ENCODE results near the gene TAL1.

DNA sequence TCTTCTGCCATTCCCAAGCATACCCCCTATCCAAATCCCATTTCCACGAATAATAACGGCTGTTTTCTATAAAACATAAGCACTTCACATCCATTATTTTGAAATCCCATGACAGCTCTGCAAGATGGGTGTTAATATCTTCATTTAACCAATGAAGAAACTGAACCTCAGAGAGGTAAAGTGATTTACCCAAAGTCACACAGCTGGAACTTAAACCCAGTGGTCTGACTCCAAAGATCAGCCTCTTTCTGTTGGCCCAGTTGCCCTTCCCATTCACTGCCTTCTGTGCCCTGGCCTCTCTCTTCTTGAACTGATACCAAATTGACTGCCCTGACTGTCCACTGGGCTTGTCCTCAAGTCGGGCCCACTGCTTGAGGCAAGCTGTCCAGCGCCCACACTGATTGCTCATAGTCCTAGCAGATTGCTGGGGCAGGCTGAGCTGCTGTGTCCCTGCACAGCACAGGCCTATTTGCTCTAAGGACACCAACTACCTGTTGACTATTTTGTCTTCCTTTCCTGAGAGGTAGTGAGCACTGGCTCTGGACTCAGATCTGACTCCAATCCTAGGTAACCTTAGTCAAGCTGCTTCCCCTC is 19.3 kb downstream of the TAL1 start:
- TF ChIP-seq POLR2AphosphoS5 (IDR thresholded peaks at IDR 0.05; ENCODE audit: low read depth, low read length): no peak
- TF ChIP-seq POLR2A (IDR thresholded peaks at IDR 0.05; ENCODE audit: low read depth, low read length): no peak
- TF ChIP-seq SPI1 (IDR thresholded peaks at IDR 0.05; ENCODE audit: low read depth, low read length): no peak
- no peak for TF ChIP-seq TAF1 (IDR thresholded peaks at IDR 0.05; ENCODE audit: low read depth, low read length)
- TF ChIP-seq PAX5 (IDR thresholded peaks at IDR 0.05; ENCODE audit: insufficient read depth, low read length, severe bottlenecking): no peak
